Measurements from ENCODE around the gene CNGA4. TPM values are rescaled to one million over a fixed set of nuclear protein-coding genes. Genes with fewer than 3 reads are reported as not detected.

The CNGA4 gene
- polyA plus RNA-seq, 1 experiment: 0.04 TPM

DNA sequence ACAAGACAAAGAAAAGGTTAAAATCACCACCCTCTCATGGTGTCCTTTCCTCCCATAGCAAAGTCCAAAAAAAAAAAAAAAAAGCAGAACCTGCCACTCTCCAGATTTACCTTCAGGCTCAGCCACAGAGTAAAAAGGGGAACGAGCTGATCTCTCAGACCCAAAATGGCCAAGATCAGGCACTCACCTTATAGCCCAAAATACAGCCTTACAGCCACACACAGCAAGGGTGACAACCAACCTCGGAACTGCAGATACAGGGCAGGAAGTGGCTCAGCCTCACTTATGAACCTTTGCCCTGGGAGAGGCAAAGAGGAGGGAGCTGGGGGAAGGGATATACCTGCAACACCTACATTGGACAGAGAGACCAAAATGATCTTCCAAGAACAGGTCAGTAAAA is 9.0 kb upstream of the CNGA4 start:
- ChIA-PET CTCF (interaction anchor here (0.8 to 1.4 kb wide), 4 partner anchors 20 to 149 kb away, joined by 4 to 7 read pairs (median 5); no protein-coding TSS in a partner anchor), POLR2A (no interaction called here)
- no peak for DNase-seq (ENCODE audit: low read depth, low spot score)
- TF ChIP-seq, protein P1, sequence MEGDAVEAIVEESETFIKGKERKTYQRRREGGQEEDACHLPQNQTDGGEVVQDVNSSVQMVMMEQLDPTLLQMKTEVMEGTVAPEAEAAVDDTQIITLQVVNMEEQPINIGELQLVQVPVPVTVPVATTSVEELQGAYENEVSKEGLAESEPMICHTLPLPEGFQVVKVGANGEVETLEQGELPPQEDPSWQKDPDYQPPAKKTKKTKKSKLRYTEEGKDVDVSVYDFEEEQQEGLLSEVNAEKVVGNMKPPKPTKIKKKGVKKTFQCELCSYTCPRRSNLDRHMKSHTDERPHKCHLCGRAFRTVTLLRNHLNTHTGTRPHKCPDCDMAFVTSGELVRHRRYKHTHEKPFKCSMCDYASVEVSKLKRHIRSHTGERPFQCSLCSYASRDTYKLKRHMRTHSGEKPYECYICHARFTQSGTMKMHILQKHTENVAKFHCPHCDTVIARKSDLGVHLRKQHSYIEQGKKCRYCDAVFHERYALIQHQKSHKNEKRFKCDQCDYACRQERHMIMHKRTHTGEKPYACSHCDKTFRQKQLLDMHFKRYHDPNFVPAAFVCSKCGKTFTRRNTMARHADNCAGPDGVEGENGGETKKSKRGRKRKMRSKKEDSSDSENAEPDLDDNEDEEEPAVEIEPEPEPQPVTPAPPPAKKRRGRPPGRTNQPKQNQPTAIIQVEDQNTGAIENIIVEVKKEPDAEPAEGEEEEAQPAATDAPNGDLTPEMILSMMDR (IDR thresholded peaks at IDR 0.05; ENCODE audit: low read depth, low read length): no peak
- no peak overlapping the region for H3K4me3 ChIP-seq (ENCODE audit: low read depth, low read length)
- no peak overlapping the region for H3K27ac ChIP-seq (ENCODE audit: low read depth, low read length)
- H3K27me3 ChIP-seq (ENCODE audit: control insufficient read depth, insufficient read depth, low read length): no peaks in the 10 kb centered on the region
- no peaks in the 10 kb centered on the region for H3K9me3 ChIP-seq (ENCODE audit: control insufficient read depth, insufficient read depth, low read length)

DNA sequence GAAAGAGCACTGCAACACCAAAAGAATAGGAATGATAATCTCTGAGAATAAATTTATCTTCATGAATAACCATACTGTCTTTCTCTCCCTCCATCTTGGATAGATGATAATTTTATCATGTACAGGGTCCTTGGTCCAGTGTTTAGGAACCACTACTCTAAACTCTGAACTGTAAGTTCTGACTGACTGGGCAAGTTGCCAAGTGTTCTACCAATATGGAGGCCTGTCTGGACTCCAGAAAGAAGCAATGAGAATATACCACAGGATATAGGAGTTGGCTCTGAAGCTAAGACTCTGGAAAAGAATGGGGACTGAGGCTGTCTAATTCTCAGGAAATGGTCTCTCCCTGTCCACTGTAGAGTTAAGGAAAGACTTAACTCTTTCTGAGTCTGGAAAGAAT is 6.0 kb upstream of the CNGA4 start:
- H3K4me3 ChIP-seq (ENCODE audit: low read depth, low read length): no peak overlapping the region
- no peaks in the 10 kb centered on the region for H3K9me3 ChIP-seq (ENCODE audit: control insufficient read depth, insufficient read depth, low read length)
- ChIA-PET CTCF (interaction anchor here (1.4 to 7.2 kb wide), 3 partner anchors 13 to 122 kb away, joined by 3 to 61 read pairs (median 10); no protein-coding TSS in a partner anchor), POLR2A (no interaction called here)
- TF ChIP-seq, protein P1 (IDR thresholded peaks at IDR 0.05; ENCODE audit: low read depth, low read length): no peak
- H3K27me3 ChIP-seq (ENCODE audit: control insufficient read depth, insufficient read depth, low read length): peaks cover under 1% of the 10 kb centered on the region
- no peak overlapping the region for H3K27ac ChIP-seq (ENCODE audit: low read depth, low read length)
- no peak for DNase-seq (ENCODE audit: low read depth, low spot score)

DNA sequence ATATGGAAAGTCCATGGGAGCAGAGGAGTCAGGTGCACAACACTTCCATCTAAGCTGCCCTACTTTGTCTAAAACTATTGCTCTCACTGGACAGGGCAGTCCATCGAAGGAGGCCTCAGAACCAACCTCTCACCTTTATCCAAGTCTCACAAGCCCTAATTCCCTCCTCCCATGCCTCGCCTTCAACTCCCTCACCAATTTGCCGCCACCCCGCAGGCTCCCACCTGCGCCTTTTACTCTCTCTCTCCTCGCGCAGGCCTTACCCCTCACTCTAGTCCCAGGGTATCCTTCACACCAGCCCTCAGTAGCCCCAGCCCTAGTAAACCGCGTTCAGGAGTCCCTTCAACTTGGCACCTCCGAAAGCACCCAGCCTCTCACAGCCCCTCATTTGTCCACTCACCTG is 4.9 kb upstream of the CNGA4 start:
- TF ChIP-seq, protein P1 (IDR thresholded peaks at IDR 0.05; ENCODE audit: low read depth, low read length): no peak
- H3K27ac ChIP-seq (ENCODE audit: low read depth, low read length): peak overlapping the region; percentile 47
- ChIA-PET POLR2A (interaction anchor here (1.0 kb wide), 1 partner anchor 86 kb away, joined by 6 read pairs; the partner anchor contains the start of gene CAVIN3), CTCF (interaction anchor here (1.1 to 7.2 kb wide), 5 partner anchors 9 to 521 kb away, joined by 3 to 61 read pairs (median 6); no protein-coding TSS in a partner anchor)
- H3K27me3 ChIP-seq (ENCODE audit: control insufficient read depth, insufficient read depth, low read length): peaks cover 3% of the 10 kb centered on the region
- H3K4me3 ChIP-seq (ENCODE audit: low read depth, low read length): peak overlapping the region; percentile 99
- no peaks in the 10 kb centered on the region for H3K9me3 ChIP-seq (ENCODE audit: control insufficient read depth, insufficient read depth, low read length)
- DNase-seq (ENCODE audit: low read depth, low spot score): no peak

DNA sequence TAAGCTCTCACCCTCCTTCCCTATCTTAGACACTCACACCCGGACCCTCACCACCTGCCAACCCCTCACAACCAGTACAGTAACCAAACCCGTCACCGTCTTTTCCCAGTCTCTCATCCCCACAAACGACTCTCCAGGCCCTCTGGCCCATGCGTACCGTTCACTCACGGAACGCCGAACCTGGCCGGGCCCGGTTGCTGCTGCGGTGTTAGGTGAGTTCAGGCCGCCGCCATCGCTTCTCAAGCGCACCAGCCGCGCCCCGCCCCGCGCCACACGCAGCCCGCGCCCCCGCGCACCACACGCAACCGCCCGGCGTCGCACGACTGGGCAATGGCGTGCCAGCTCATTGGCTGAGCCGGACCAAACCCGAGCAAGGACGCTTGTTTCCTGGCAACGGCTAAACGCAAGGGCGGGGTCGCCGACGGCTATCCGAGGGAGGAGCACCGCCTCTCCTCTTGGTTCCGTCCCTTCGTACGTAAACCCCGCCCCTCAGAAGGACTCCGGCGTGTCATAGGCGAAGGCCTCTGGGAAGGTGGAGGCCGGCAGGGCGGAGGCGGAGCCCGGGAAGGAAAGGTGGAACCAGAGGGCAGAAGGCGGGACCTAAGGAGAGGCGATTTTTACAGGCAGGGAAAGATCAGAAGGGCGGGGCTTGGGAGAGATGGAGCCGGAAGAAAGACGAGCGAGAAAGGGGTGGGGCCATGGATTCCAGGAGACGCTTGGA is 4.3 kb upstream of the CNGA4 start, which contains the start of gene FHIP1B:
FHIP1B (minus strand) TSS at position 250 of the 721 bp plus-strand sequence. CDS start 10,120 bp downstream, outside the sequence.
- Histone ChIP-seq H3K4me3 (ENCODE audit: low read depth, low read length) (peak within 1 kb of the TSS; percentile 99), H3K9me3 (ENCODE audit: control insufficient read depth, insufficient read depth, low read length) (no peaks in the 10 kb centered on the region), H3K27me3 (ENCODE audit: control insufficient read depth, insufficient read depth, low read length) (peaks cover 3% of the 10 kb centered on the region), H3K27ac (ENCODE audit: low read depth, low read length) (peak within 1 kb of the TSS; percentile 52)
- POLR2A ChIA-PET: interaction anchor here (1.0 kb wide), 1 partner anchor 85 kb away, joined by 6 read pairs; the partner anchor contains the start of gene CAVIN3
- CTCF ChIA-PET: interaction anchor here (1.1 to 7.2 kb wide), 6 partner anchors 9 to 521 kb away, joined by 3 to 61 read pairs (median 5); no protein-coding TSS in a partner anchor
- peak; percentile 100 for DNase-seq (ENCODE audit: low read depth, low spot score)
- TF ChIP-seq, protein P1 (IDR thresholded peaks at IDR 0.05; ENCODE audit: low read depth, low read length): no peak

DNA sequence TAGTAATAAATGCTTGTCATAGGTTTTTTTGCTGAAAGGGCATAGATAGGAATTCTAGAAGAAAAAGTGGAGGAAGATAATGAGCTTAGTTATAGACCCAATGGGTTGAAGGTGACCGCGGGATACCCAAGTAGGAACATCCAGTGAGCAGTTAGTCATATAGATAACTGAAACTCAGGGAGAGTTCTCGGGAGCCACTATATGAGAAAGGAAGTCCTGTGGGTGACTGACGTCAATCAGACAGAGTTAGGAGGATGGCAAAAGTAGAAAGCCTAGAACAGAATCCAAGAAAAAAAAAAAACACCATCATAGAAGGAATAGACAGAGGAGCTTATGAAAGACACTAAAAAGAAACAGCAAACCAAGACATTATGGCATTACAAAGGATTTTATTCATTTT is 1.6 kb upstream of the CNGA4 start:
- no peak overlapping the region for H3K27ac ChIP-seq (ENCODE audit: low read depth, low read length)
- ChIA-PET CTCF (interaction anchor here (0.8 to 7.2 kb wide), 4 partner anchors 13 to 126 kb away, joined by 4 to 61 read pairs (median 8); no protein-coding TSS in a partner anchor), POLR2A (no interaction called here)
- no peak overlapping the region for H3K4me3 ChIP-seq (ENCODE audit: low read depth, low read length)
- H3K27me3 ChIP-seq (ENCODE audit: control insufficient read depth, insufficient read depth, low read length): peaks cover 5% of the 10 kb centered on the region
- H3K9me3 ChIP-seq (ENCODE audit: control insufficient read depth, insufficient read depth, low read length): no peaks in the 10 kb centered on the region; the same call in 1 of the 2 replicates
- TF ChIP-seq, protein P1 (IDR thresholded peaks at IDR 0.05; ENCODE audit: low read depth, low read length): no peak
- DNase-seq (ENCODE audit: low read depth, low spot score): no peak
